ENCODE measurements around the gene PEMT. TPM values are rescaled to one million over a fixed set of nuclear protein-coding genes. Genes with fewer than 3 reads are reported as not detected.

The PEMT gene
- total RNA-seq, 1 experiment from 2014 or later = 29.5 TPM

- no peaks in the 10 kb centered on the region; the same call in 1 of the 2 replicates for H3K36me3 ChIP-seq (ENCODE audit: control insufficient read depth, insufficient read depth, low read length)
- H3K4me1 ChIP-seq = peaks cover 14% of the 10 kb centered on the region
- no peaks in the 10 kb centered on the region for H3K27me3 Mint-ChIP-seq (ENCODE audit: insufficient read depth, unreplicated experiment)
- no peak for DNase-seq
- H3K36me3 Mint-ChIP-seq (ENCODE audit: insufficient read depth, unreplicated experiment) = peaks cover 8% of the 10 kb centered on the region
- intact Hi-C loops (cut with micrococcal nuclease; ENCODE audit: unreplicated experiment) = loop anchor here (2.0 kb wide), 1 partner anchor 23 kb away; no protein-coding TSS in a partner anchor
- H3K9me3 Mint-ChIP-seq (ENCODE audit: unreplicated experiment) = peaks cover 9% of the 10 kb centered on the region
- peak overlapping the region; percentile 51 for H3K4me3 ChIP-seq (ENCODE audit: low read depth, low read length)
- H3K27ac Mint-ChIP-seq (ENCODE audit: unreplicated experiment) = peak overlapping the region; percentile 85
- H3K9me3 ChIP-seq = no peaks in the 10 kb centered on the region
- H3K4me1 Mint-ChIP-seq (ENCODE audit: low read depth, unreplicated experiment) = peaks cover 19% of the 10 kb centered on the region
- BruUV-seq (replicated peaks) = no TSS peak
- POLR2A ChIA-PET = interaction anchor here (0.5 to 0.7 kb wide), 2 partner anchors 10 to 53 kb away, joined by 3 read pairs; no protein-coding TSS in a partner anchor
- peak overlapping the region; percentile 94 for H3K4me3 Mint-ChIP-seq (ENCODE audit: unreplicated experiment)
- no peaks in the 10 kb centered on the region for H3K27me3 ChIP-seq (replicated peaks; ENCODE audit: control insufficient read depth, insufficient read depth, low read length)
- CTCF ChIA-PET = interaction anchor here (2.0 to 3.0 kb wide), 2 partner anchors 24 to 94 kb away, joined by 12 to 17 read pairs; partner anchors contain the start of gene RASD1
- TF ChIP-seq CTCF (IDR thresholded peaks at IDR 0.05; ENCODE audit: insufficient read depth in 1 of 2, low read depth in 1 of 2, low read length in 1 of 2, severe bottlenecking in 1 of 2, unreplicated experiment in 1 of 2) = no peak
These were observed 1.3 kb downstream of the PEMT start for GRCh38 chr17:17590141-17590751.

- no peak overlapping the region for H3K27ac Mint-ChIP-seq (ENCODE audit: unreplicated experiment)
- Histone ChIP-seq H3K4me3 (ENCODE audit: low read depth, low read length) (no peak overlapping the region), H3K9me3 (no peaks in the 10 kb centered on the region), H3K27me3 (replicated peaks; ENCODE audit: control insufficient read depth, insufficient read depth, low read length) (no peaks in the 10 kb centered on the region), H3K4me1 (peaks cover 6% of the 10 kb centered on the region), H3K36me3 (ENCODE audit: control insufficient read depth, insufficient read depth, low read length) (no peaks in the 10 kb centered on the region; the same call in 1 of the 2 replicates)
- no peaks in the 10 kb centered on the region for H3K27me3 Mint-ChIP-seq (ENCODE audit: insufficient read depth, unreplicated experiment)
- peaks cover 19% of the 10 kb centered on the region for H3K4me1 Mint-ChIP-seq (ENCODE audit: low read depth, unreplicated experiment)
- DNase-seq = no peak
- CTCF ChIA-PET = no interaction called here
- H3K9me3 Mint-ChIP-seq (ENCODE audit: unreplicated experiment) = peaks cover 9% of the 10 kb centered on the region
- intact Hi-C loops (cut with micrococcal nuclease; ENCODE audit: unreplicated experiment) = no loop called here
- peaks cover 8% of the 10 kb centered on the region for H3K36me3 Mint-ChIP-seq (ENCODE audit: insufficient read depth, unreplicated experiment)
- no peak overlapping the region for H3K4me3 Mint-ChIP-seq (ENCODE audit: unreplicated experiment)
- no peak for TF ChIP-seq CTCF (IDR thresholded peaks at IDR 0.05; ENCODE audit: insufficient read depth in 1 of 2, low read depth in 1 of 2, low read length in 1 of 2, severe bottlenecking in 1 of 2, unreplicated experiment in 1 of 2)
- POLR2A ChIA-PET = interaction anchor here (0.6 kb wide), 1 partner anchor 116 kb away, joined by 3 read pairs; no protein-coding TSS in a partner anchor
- no TSS peak for BruUV-seq (replicated peaks)
These were observed 3.7 kb downstream of the PEMT start for GRCh38 chr17:17587614-17588337.

- Histone ChIP-seq H3K9me3 (no peaks in the 10 kb centered on the region), H3K4me3 (ENCODE audit: low read depth, low read length) (no peak overlapping the region), H3K4me1 (peaks cover 10% of the 10 kb centered on the region; the same call in 1 of the 2 replicates), H3K27me3 (replicated peaks; ENCODE audit: control insufficient read depth, insufficient read depth, low read length) (no peaks in the 10 kb centered on the region), H3K36me3 (ENCODE audit: control insufficient read depth, insufficient read depth, low read length) (no peaks in the 10 kb centered on the region; the same call in 1 of the 2 replicates)
- Mint-ChIP-seq H3K27me3 (ENCODE audit: insufficient read depth, unreplicated experiment) (no peaks in the 10 kb centered on the region), H3K9me3 (ENCODE audit: unreplicated experiment) (peaks cover 9% of the 10 kb centered on the region), H3K36me3 (ENCODE audit: insufficient read depth, unreplicated experiment) (no peaks in the 10 kb centered on the region), H3K27ac (ENCODE audit: unreplicated experiment) (no peak overlapping the region), H3K4me1 (ENCODE audit: low read depth, unreplicated experiment) (peaks cover 10% of the 10 kb centered on the region), H3K4me3 (ENCODE audit: unreplicated experiment) (no peak overlapping the region)
- POLR2A ChIA-PET = interaction anchor here (0.7 kb wide), 1 partner anchor 86 kb away, joined by 4 read pairs; the partner anchor contains the start of gene RASD1
- no peak for TF ChIP-seq CTCF (IDR thresholded peaks at IDR 0.05; ENCODE audit: insufficient read depth in 1 of 2, low read depth in 1 of 2, low read length in 1 of 2, severe bottlenecking in 1 of 2, unreplicated experiment in 1 of 2)
- no TSS peak for BruUV-seq (replicated peaks)
- DNase-seq = no peak
- intact Hi-C loops (cut with micrococcal nuclease; ENCODE audit: unreplicated experiment) = no loop called here
- CTCF ChIA-PET = interaction anchor here (0.5 kb wide), 1 partner anchor 227 kb away, joined by 3 read pairs; no protein-coding TSS in a partner anchor
These were observed 9.1 kb downstream of the PEMT start for GRCh38 chr17:17582372-17582771.
